A172 (cell line): ENCODE measurements around the gene C16orf86. TPM values are rescaled to one million over a fixed set of nuclear protein-coding genes. Genes with fewer than 3 reads are reported as not detected.

Source experiments
- DNase-seq: peaks from one replicate; pipeline ENCODE4 v3.0.0-alpha.2; 2015; ENCODE audit warnings: low spot score
- total RNA-seq: library from RNA; depleted of rRNA; stranded (reverse); fragments of >200 nt; shearing (Covaris generic); gene quantifications from 2 replicates; pipeline ENCODE4 v1.2.3, GENCODE V29; 2014

The C16orf86 gene
- total RNA-seq, 1 experiment from 2014 or later: not detected

DNA sequence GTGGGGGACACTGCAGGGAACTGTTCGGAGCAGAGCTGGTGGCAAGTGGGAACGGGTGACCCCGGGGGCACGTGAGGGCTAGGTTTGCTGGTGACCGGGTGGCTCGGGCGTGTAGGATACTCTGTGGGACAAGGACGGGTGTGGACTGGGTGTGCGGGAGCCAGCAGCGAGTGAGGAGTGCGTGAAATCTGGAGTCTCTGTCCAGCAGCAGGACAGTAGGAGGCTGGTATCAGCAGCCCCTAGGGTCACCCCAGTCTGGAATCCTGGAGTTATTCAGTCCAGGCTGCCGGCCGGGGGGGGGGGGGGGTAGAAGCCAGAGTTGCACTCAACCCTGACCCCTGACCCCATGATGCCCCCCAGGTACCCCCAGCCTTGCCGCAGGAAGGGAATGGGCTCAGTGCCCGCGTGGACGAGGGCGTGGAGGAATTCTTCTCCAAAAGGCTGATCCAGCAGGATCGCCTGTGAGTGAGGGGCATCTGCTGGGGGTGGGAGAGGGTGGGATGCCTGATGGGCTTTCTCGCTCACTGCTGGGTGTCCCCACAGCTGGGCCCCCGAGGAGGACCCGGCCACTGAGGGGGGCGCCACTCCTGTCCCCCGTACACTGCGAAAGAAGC, 12.7 kb upstream of the C16orf86 start:
- no peak for DNase-seq

DNA sequence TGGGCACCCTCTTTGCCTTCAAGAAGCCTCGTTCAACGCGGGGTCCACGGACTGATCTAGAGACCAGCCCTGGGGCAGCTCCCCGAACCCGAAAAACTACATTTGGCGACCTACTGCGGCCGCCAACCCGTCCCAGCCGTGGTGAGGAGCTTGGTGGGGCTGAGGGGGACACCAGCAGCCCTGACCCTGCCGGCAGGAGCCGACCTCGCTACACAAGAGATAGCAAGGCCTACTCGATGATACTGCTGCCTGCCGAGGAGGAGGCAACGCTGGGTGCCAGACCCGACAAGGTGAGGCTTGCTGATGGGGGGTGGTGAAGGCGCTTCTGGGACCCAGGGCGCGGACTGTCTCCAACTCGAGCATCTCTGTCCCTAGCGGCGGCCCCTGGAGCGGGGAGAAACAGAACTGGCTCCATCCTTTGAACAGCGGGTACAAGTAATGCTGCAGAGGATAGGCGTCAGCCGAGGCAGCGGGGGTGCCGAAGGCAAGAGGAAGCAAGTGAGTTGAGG, 12.2 kb upstream of the C16orf86 start:
- no peak for DNase-seq

DNA sequence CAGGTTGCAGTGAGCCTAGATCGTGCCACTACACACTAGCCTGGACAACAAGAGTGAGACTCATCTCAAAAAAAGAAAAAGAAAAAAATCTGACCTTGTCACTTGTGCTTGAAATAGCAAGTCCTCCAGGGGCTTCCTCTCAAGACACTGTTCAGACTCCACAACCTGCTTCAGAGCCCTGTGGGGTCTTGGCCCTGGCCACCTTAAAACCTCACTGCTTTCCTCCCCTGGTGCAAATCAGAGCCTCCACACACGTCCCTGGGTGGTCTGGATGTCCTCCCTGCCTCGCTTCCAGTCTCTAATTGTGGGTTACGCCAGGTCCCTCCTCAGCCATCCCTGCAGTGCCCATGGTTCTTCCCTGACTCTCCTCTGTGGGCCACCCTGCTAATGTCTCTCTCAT, 11.3 kb upstream of the C16orf86 start:
- no peak for DNase-seq

DNA sequence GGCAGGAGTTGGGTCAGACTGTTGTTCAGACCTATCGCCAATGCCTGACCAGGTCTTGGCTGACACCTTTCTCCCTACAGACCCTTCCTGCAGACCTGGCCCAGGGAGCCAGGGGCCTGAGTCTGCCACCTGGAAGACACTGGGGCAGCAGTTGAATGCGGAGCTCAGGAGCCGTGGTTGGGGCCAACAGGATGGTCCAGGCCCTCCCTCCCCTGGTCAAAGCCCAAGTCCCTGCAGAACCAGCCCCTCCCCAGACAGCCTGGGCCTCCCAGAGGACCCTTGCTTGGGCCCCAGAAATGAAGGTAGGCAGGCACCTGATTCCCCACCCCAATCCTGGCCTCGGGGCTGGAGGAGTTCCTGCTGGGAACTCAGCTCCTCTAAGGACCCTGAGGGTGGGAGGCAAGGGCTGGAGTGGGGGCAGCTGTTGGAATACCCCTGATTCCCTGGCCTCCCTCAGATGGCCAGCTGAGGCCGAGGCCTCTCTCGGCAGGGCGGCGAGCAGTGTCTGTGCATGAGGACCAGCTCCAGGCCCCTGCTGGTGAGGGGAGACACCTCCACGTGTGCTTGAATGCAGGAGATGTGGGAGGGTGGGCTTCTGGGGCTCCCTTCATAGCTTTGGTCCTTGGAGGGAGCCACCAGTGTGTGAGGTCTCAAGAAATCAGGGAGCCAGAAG, 10.1 kb upstream of the C16orf86 start:
- DNase-seq: no peak

DNA sequence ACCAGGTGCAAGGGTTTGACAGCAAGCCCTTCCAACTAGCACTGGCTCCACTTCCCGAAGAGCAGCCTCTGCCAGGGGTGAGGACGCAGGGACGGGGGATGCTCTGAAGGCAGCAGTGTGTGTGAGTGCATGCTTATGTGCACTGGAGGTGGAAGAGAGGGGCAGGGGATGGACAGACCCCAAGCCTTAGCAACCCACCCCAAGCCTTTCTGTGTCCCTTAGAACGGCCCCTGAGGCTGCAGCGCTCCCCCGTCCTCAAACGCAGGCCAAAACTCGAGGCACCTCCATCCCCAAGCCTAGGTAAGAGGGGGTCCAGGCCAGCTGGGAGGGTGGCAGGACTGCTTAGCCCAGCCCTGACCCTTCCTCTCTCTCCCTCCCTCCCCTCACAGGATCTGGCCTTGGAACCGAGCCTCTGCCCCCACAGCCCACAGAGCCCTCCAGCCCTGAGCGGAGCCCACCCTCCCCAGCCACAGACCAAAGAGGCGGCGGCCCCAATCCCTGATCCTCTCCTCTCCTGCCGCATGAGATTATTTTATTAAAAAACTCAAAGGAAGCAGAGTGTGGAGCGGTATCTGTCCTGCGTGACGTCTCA, 9.5 kb upstream of the C16orf86 start:
- DNase-seq: no peak

DNA sequence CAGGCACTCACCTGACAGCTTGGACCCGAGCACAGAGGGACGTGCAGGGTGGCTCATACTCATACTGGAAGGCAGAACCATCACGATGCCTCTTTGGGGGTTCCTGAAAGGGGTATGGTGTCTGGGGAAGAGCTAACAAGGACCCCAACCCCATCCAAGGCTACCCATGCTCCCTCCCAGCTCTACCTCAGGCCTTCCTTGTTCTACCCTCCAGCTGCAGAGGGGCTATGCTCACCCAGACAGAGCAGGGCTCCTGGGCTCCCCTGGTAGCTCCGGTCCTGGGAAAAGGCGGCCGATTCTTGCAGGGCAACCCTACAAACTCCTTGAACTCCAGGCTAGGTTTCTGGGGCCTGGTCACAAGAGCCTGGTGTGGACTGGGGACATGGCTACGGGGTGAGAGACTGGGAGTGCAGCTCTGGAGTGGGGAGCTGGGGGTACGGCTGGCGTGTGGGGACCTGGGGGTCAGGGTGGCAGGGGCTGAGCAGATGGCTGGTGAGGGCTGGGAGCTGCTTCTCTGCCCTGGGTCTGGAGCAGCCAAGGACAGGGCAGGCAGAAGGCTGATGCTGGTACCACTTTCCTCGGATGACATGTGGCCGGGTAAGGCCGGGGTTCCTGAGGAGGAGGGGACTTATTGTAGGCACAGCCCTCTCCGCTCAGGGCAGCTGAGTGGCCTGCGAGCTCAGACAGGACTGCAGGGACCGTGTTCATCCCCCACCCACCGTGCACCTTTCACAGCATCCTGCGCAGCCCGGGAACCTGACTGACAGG, 8.7 kb upstream of the C16orf86 start:
- DNase-seq: no peak

DNA sequence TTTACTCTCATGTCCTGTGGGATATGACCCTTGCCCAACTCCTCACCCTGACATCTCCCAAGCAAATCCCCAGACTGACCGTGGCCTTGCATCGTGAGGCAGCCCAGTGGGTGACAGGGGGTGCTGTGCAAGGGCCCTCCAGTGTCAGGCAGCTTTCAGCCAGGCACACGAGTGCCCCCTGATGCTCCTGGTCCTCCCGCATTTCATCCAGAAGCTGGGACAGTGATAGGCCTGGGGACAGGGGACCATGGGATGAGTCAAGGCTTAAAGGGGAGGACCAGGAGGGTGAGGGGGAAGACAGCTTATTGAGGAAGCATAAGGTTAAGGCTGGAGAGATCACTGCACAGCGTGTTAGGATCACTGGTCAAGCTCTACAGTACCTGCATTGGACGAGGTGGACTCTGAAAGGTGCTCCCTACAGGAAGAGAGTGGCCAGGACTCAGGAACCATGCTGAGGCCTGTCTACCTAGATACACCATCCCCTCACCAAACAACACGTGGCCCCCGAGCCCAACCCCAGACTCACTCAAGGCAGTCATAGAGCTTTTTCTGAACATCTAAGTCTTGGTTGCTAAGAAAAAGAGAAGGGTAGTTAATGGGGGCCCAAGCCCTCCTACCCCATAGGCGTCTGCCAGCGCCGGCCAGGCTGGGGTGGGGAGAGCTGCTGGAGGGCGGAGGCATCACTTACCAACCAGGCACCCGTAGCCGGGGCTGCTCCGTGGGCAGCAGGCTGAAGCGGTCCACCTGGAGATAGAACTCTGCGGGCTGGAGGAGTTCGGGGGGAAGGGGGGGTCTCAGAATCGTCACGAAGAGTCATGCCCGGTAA, 7.6 kb upstream of the C16orf86 start:
- DNase-seq: no peak

DNA sequence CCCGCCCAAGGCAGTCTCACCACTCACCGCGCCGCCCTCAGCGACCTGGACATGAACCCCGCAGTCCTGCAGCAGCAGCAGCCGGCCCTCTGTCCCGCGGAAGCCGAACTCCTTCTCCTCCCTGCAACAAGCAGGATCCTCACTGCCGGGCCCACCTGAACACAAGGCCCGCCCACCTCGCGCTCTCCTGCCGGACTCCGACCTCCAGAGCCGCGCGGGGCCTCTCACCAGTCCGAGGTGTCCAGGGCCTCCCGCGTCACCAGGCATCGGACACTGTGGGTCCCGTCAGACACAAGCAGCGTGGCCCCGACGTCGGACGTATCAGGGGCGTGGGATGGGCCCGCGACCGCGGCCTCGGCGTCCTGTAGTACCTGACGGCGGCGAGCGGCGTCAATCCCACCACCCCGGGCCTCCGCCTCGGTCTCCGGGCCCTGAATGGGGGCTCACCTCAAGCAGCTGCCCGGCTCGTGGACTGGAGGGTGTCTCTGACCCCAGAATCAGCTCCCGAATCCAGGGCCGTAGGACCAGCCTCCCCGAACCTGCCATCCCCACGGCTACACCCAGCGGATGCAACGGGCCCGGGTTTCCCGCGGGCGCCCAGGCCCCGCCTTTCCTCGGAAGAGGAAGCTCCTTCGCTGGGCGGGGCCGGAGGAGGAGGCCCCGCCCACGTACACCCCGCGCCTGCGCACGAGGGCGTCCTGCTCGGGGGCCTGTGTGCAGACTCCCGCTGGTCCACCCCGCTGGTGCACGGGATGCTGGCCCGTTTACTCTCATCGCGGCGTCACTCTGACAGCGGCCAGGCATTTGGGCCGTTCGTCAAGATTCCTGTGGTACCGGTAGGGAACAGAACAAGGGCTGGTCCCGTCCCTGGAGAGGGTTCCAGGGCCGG, 6.7 kb upstream of the C16orf86 start, which contains the start of gene ACD:
Gene ACD (minus strand): TSS at position 586 of the 889 bp plus-strand sequence. CDS start 40 bp downstream, at position 546.
- peak; percentile 87 for DNase-seq

DNA sequence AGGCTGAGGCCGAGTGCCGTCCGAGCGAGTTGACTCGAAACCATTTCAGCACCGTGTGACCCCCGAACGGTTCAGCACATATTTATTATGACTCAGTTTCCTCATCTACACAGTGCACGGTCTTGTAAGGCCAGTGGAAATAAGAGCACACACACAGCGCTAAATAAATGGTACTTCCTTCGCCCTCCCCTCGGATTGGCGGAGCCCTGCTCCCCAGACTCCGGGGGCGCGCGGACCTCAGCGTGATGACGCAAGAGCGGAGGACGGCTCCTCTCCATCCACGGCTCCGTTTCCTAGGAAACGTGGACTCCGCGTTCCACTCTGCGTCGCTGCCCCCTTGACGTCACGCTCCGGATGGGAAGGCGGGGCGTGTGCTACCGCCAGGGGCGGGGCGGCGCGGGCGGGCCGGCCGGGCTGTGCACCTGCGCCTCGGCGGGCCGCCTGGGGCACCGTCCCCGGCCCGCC, 6.0 kb upstream of the C16orf86 start, which contains the start of gene PARD6A:
Gene PARD6A (plus strand): TSS at position 397 of the 465 bp plus-strand sequence. CDS start 79 bp downstream, outside the sequence.
- DNase-seq: peak; percentile 91

DNA sequence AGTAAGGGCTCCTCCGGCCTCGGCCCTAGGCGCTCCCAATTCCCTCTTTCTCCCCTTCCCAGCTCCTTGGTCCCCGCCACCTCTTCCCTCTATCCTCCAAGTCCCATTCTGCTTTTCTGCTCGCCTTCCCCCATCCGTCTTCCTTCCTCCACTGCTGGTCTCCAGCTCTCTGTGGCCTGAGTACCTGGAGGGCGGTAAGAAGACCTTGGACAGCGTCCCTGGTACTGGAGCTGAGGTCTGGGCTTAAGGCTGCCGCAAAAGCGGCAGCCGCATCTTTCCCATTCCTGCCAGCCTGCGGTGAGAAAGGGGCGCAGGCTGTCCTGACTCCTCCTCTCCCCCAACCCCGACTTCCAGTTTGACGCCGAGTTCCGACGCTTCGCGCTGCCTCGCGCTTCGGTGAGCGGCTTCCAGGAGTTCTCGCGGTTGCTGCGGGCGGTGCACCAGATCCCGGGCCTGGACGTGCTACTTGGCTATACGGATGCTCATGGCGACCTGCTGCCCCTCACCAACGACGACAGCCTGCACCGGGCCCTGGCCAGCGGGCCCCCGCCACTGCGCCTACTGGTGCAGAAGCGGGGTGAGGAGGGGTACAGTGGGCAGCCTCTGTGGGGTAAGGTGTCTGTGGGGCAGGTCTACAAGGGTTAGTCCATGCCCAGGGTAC, 5.4 kb upstream of the C16orf86 start:
- DNase-seq: peak; percentile 38

DNA sequence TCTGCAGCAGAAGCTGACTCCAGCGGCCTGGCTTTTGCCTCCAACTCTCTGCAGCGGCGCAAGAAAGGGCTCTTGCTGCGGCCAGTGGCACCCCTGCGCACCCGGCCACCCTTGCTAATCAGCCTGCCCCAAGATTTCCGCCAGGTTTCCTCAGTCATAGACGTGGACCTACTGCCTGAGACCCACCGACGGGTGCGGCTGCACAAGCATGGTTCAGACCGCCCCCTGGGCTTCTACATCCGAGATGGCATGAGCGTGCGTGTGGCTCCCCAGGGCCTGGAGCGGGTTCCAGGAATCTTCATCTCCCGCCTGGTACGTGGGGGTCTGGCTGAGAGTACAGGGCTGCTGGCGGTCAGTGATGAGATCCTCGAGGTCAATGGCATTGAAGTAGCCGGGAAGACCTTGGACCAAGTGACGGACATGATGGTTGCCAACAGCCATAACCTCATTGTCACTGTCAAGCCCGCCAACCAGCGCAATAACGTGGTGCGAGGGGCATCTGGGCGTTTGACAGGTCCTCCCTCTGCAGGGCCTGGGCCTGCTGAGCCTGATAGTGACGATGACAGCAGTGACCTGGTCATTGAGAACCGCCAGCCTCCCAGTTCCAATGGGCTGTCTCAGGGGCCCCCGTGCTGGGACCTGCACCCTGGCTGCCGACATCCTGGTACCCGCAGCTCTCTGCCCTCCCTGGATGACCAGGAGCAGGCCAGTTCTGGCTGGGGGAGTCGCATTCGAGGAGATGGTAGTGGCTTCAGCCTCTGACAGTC, 4.5 kb upstream of the C16orf86 start:
- DNase-seq: no peak

DNA sequence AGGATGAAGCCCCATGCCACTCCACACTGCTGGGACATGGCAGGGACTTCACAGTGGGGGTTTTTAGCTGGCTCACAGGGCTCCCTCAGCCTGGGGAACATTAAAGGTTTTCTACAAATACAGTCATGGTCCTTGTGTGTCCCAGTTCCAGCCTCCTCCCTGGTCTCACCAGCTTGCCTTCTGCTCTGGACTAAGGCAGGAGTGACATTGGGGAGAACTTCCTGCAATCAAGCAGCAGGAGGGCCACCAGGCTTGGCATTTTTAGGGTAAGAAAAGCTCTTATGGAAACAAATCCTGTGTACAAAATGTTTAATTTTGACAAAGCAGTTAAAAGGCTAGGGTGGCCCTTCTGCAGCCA, 4.0 kb upstream of the C16orf86 start:
- no peak for DNase-seq

DNA sequence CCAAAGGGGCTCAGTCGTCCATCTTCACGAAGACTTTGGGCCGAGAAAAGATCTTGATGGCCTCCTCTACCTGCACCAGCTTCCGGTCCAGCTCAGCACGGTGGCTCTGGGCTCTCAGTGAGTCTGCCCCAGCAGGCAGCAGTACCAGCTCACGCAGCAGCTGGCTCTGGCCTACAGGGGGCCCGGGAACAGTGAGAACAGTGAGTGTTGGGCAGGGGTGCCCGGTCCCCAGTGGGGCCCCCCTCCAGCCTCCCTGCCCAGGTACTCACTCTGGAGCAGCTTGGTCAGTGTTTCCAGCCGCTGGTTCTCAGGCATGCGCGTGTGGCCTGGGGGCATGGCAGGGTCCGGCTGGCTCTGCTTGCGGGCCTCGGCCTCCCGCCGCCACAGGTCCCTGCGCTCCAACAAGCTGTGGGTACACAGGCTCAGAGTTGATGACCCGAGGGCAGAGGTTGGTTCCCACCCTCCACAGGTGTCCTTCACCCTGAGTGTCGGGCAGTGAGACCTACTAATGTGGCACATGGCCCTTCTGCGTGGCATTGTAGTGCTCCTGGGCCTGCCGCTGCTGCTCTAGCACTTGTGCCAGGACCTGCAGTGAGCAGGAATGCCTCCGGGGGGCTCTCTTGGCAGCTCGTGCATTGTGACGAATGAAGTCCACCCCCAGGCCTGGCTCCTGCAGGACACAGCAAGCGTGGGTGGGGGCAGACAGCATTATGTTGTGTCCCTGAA, 3.3 kb upstream of the C16orf86 start:
- no peak for DNase-seq

DNA sequence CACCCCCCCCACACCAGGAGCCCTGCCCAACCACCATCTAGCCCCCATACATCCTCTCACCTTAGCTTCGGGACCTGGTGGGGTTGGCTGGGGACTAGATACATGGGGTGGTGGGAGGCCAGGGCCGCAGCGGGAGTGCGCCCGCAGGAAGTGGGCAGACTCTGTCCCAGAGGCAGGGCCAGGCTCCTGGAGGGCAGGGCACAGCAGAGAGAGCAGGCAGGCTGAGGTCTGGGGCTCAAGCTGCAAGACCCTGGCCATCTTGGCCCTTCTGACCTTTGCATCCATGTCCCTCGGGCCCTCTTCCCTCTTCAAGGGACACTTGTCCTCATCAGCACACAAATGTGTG, 2.8 kb upstream of the C16orf86 start:
- DNase-seq: no peak

DNA sequence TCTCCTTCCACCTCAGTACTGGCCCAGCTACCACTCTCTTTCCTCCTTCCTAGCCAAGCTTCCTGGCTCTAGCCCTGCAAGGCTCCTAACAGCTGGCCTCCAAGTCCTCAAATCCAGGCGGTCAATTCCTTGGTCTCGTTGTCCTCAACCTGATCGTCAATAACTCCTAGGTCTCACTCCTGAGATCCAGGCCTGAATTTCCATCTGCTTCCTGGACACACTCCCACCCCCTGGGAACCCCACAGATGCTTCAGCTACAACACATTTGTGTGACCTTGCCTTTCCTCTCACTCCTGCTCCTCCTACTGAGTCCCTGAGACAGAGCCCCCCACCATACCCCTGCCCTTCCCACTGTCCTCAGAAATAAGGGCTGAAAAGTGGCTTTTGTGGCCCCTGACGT, 2.4 kb upstream of the C16orf86 start:
- no peak for DNase-seq

DNA sequence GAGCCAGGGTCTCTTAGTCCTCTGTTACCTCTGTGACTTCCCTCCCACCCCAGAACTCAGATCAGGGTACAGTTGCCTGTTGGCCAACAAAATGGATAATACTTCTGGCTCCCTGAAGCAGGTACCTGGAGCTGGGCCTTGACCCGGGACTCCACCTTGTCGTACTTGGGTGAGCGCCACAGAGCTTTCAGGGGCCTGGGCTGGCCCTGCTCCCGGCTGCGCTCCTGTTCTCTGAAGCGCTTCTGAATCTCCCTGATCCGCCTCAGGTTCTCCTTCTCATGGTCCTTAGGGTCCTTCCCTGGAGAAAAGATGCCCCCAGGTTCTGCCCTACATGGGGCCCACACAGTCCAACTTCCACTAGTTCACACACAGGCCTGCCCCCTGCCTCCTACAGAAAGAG, 1.7 kb upstream of the C16orf86 start:
- DNase-seq: no peak

DNA sequence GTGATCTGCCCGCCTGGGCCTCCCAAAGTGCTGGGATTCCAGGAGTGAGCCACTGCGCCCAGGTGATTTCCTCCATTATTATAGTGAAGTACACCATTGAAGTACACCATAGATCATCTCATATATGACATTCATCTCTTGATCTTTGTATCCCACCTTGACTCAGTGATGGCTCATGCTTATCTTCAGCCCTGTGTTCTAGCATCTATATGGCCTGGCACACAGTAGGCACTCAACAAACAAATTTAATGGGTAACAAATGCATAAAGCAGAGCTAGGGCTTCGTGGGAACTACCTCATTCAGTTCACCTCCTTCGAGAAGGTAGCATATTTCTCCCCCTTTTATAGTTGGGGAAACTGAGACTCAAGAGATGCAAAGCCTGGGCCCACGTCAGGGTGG, 1.0 kb upstream of the C16orf86 start:
- no peak for DNase-seq

DNA sequence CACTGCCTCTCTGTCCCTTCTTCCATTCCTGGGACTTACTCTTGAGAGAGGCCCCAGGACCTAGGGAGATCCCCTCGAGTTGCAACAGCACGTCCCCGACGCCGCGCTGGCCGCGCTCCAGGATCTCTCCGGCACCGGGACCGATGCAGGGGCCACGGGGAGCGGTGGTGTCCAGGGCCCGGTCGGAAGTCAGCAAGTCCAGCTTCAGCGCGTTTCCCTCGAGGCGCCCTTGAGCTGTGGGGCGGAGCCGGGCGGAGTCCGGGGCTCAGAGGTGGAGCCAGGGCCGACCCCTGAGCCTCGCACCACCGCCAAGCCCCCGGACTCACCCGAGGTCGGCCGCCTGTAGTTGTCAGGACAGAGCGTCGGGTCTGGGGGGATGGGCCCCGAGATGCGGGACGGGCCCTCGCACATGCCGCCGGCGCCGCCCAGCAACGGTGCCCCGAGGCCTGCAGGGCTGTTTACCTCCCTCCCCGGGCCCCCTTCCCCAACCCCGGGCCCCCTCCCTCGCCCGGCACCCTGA, 522 bp upstream of the C16orf86 start:
- DNase-seq: no peak
